EH (cell line): ENCODE data around the gene LSM4.
"Not testable (repeated sequence)": the region's sequence is repeated elsewhere in the genome, so short reads cannot be mapped to it uniquely, and the experiment has no call there.

Experiments
- DNase-seq: peaks from one replicate; pipeline ENCODE4 v3.0.0-alpha.2; 2015; ENCODE audit warnings: low read depth

The LSM4 gene

GRCh38 chr19:18340990-18341868, 18.4 kb upstream of the LSM4 start:
- DNase-seq: peak; percentile 71

GRCh38 chr19:18340190-18340989, 17.5 kb upstream of the LSM4 start, which contains the start of gene PGPEP1:
TSS of gene PGPEP1 (plus strand) at chr19:18340598. CDS start at chr19:18340682, 84 bp downstream.
- peak; percentile 63 for DNase-seq

GRCh38 chr19:18339723-18340122, 16.8 kb upstream of the LSM4 start:
- DNase-seq: peak; percentile 50

GRCh38 chr19:18338541-18338940, 15.7 kb upstream of the LSM4 start:
- DNase-seq: no peak

GRCh38 chr19:18336121-18336520, 13.2 kb upstream of the LSM4 start:
- no peak for DNase-seq

GRCh38 chr19:18333680-18334079, 10.8 kb upstream of the LSM4 start:
- DNase-seq: no peak

GRCh38 chr19:18332917-18333530, 10.1 kb upstream of the LSM4 start:
- DNase-seq: no peak

GRCh38 chr19:18330868-18331267, 8.0 kb upstream of the LSM4 start:
- no peak for DNase-seq

GRCh38 chr19:18329035-18329376, 6.1 kb upstream of the LSM4 start:
- no peak for DNase-seq

- DNase-seq: peak; percentile 98
Measured at GRCh38 chr19:18328340-18329034, 5.6 kb upstream of the LSM4 start.

- no peak for DNase-seq
Measured at GRCh38 chr19:18326772-18327171, 3.9 kb upstream of the LSM4 start.

GRCh38 chr19:18324373-18324731, 1.5 kb upstream of the LSM4 start:
- DNase-seq: not testable (repeated sequence)

GRCh38 chr19:18322318-18322758, 538 bp downstream of the LSM4 start:
- peak; percentile 74 for DNase-seq

- DNase-seq: peak; percentile 9
Measured at GRCh38 chr19:18321734-18322102, 1.2 kb downstream of the LSM4 start.

- no peak for DNase-seq
Measured at GRCh38 chr19:18320865-18321733, 1.8 kb downstream of the LSM4 start.

GRCh38 chr19:18319591-18320135, 3.2 kb downstream of the LSM4 start:
- DNase-seq: no peak

- no peak for DNase-seq
Measured at GRCh38 chr19:18317961-18318800, 4.7 kb downstream of the LSM4 start.

- no peak for DNase-seq
Measured at GRCh38 chr19:18313398-18313797, 9.5 kb downstream of the LSM4 start.

- no peak for DNase-seq
Measured at GRCh38 chr19:18312092-18312534, 10.8 kb downstream of the LSM4 start.
